Measurements from ENCODE around the gene PRSS27.

DNA sequence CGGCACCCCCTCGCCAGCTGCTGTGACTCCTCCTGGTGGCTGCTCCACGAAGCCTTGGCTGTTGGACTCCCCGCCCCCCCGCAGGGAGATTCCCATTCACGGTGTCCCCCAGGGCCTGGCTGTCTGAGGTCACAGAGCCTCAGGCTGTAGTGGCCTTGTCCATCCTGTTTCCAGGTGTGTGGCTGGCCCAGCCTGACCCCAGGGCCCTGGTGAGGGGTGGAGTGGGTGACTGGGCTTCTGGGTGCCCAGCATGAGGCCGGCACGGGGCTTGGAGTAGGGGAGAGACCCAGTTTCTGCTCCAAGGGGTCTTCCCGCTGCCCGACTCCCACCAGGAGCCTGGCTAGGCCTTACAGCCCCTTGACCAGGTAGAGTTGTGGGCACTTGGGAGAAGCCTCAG is 10.4 kb downstream of the PRSS27 start:
- TF ChIP-seq TAF1 (IDR thresholded peaks at IDR 0.05; ENCODE audit: borderline replicate concordance, low read depth, low read length) = no peak
- TF ChIP-seq EZH2phosphoT487 (IDR thresholded peaks at IDR 0.05; ENCODE audit: borderline replicate concordance, low read depth) = no peak
- TF ChIP-seq, protein P1, sequence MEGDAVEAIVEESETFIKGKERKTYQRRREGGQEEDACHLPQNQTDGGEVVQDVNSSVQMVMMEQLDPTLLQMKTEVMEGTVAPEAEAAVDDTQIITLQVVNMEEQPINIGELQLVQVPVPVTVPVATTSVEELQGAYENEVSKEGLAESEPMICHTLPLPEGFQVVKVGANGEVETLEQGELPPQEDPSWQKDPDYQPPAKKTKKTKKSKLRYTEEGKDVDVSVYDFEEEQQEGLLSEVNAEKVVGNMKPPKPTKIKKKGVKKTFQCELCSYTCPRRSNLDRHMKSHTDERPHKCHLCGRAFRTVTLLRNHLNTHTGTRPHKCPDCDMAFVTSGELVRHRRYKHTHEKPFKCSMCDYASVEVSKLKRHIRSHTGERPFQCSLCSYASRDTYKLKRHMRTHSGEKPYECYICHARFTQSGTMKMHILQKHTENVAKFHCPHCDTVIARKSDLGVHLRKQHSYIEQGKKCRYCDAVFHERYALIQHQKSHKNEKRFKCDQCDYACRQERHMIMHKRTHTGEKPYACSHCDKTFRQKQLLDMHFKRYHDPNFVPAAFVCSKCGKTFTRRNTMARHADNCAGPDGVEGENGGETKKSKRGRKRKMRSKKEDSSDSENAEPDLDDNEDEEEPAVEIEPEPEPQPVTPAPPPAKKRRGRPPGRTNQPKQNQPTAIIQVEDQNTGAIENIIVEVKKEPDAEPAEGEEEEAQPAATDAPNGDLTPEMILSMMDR (IDR thresholded peaks at IDR 0.05) = no peak
- no peak for TF ChIP-seq EP300 (IDR thresholded peaks at IDR 0.05; ENCODE audit: borderline replicate concordance in 1 of 2, low read depth in 1 of 2, low read length in 1 of 2)
- TF ChIP-seq TCF12 (IDR thresholded peaks at IDR 0.05) = no peak
- TF ChIP-seq, protein P2, sequence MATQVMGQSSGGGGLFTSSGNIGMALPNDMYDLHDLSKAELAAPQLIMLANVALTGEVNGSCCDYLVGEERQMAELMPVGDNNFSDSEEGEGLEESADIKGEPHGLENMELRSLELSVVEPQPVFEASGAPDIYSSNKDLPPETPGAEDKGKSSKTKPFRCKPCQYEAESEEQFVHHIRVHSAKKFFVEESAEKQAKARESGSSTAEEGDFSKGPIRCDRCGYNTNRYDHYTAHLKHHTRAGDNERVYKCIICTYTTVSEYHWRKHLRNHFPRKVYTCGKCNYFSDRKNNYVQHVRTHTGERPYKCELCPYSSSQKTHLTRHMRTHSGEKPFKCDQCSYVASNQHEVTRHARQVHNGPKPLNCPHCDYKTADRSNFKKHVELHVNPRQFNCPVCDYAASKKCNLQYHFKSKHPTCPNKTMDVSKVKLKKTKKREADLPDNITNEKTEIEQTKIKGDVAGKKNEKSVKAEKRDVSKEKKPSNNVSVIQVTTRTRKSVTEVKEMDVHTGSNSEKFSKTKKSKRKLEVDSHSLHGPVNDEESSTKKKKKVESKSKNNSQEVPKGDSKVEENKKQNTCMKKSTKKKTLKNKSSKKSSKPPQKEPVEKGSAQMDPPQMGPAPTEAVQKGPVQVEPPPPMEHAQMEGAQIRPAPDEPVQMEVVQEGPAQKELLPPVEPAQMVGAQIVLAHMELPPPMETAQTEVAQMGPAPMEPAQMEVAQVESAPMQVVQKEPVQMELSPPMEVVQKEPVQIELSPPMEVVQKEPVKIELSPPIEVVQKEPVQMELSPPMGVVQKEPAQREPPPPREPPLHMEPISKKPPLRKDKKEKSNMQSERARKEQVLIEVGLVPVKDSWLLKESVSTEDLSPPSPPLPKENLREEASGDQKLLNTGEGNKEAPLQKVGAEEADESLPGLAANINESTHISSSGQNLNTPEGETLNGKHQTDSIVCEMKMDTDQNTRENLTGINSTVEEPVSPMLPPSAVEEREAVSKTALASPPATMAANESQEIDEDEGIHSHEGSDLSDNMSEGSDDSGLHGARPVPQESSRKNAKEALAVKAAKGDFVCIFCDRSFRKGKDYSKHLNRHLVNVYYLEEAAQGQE (IDR thresholded peaks at IDR 0.05; ENCODE audit: low read depth, low read length) = no peak
